SH-SY5Y (cell line): Measurements from ENCODE around the gene RASGEF1C.

Experiments used
- GATA2 ChIP-seq: IDR thresholded peaks from 2 replicates; pipeline ENCODE4 v1.6.1; 2011; ENCODE audit warnings: mild to moderate bottlenecking, low read depth, low read length
- GATA3 ChIP-seq: IDR thresholded peaks from 2 replicates; pipeline ENCODE4 v1.6.1; 2011; ENCODE audit warnings: low read depth, mild to moderate bottlenecking, low read length, moderate library complexity

DNA sequence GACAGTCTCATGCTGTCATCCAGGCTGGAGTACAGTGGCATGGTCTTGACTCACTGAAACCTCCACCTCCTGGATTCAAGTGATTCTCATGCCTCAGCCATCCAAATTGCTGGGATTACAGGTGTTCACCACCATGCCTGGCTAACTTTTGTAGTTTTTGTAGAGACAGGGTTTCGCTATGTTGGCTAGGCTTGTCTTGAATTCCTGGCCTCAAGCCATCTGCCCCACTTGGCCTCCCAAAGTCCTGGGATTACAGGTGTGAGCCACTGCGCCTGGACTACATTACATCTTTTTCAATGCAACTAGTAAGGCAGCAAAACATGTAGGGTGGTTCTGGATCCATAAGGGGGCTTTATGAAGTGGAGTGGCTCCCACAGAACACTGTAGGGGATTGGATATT is 29.6 kb upstream of the RASGEF1C start:
- TF ChIP-seq GATA3 = no peak
- no peak for TF ChIP-seq GATA2
